Endothelial cell of umbilical vein (primary cell): Measurements from ENCODE around the gene CLDN1. TPM values are rescaled to one million over a fixed set of nuclear protein-coding genes. Genes with fewer than 3 reads are reported as not detected.

ENCODE experiments used
- BruUV-seq: library from RNA; stranded (reverse); fragments of 400-500 nt; replicated peaks from 2 replicates; lab custom pipeline; 2021; lab: Mats Ljungman, UMichigan
- CTCF ChIA-PET: fragments of 300-600, 350-600 bp; sonication (Branson Sonifier 250); formaldehyde crosslinking; loops from one replicate; lab custom pipeline; 2021; ENCODE audit warnings: antibody characterized with exemption, inconsistent platforms; lab: Charles Lee
- POLR2A ChIA-PET: fragments of 300-600, 350-600 bp; sonication (Branson Sonifier 250); formaldehyde crosslinking; loops from one replicate; lab custom pipeline; 2021; ENCODE audit warnings: antibody characterized with exemption, inconsistent platforms; lab: Charles Lee
- DNase-seq: peaks from one replicate; pipeline ENCODE4 v3.0.0-alpha.2; 2011; ENCODE audit warnings: low read depth, low spot score
- FAIRE-seq: peaks from 2 replicates; lab custom pipeline; 2011; peaks lifted over from hg19 to GRCh38; lab: Jason Lieb, UNC
- H2AFZ ChIP-seq: 2 replicates; pipeline ENCODE4 v1.6.0; 2012; ENCODE audit warnings: low read depth, low read length, control low read depth, inconsistent platforms
- H3K27ac ChIP-seq: 2 replicates; pipeline ENCODE4 v1.5.1; 2011; ENCODE audit warnings: low read depth, mild to moderate bottlenecking, control low read depth, low read length, moderate library complexity; ENCODE audit not compliant: insufficient read depth
- H3K27me3 ChIP-seq, 2 experiments: 2 replicates each; pipeline versions ENCODE4 v1.6.0 to v1.6.1; 2011; ENCODE audit warnings: low read length in 2 of 2, mixed read lengths in 1 of 2; ENCODE audit not compliant: control insufficient read depth in 2 of 2, insufficient read depth in 2 of 2
- H3K36me3 ChIP-seq, 2 experiments: 2 replicates in 1 of 2; 3 replicates in 1 of 2; pipeline ENCODE4 v1.5.1; 2011; ENCODE audit warnings: low read length in 2 of 2, mild to moderate bottlenecking in 1 of 2, moderate library complexity in 1 of 2; ENCODE audit not compliant: control insufficient read depth in 2 of 2, insufficient read depth in 2 of 2; ENCODE audit errors: extremely low read depth in 1 of 2
- H3K4me1 ChIP-seq: 3 replicates; pipeline ENCODE4 v1.5.1; 2011; ENCODE audit warnings: mild to moderate bottlenecking, low read length; ENCODE audit not compliant: control insufficient read depth, insufficient read depth; ENCODE audit errors: extremely low read depth
- H3K4me2 ChIP-seq: 2 replicates; pipeline ENCODE4 v1.6.1; 2011; ENCODE audit warnings: low read length, control low read depth, mixed read lengths; ENCODE audit not compliant: insufficient read depth
- H3K4me3 ChIP-seq, 3 experiments: fragments of 200-600 bp in 1 of 3; sonication (generic), shearing (Covaris generic) in 1 of 3; replicated peaks in 1 of 3; 2 replicates each; pipeline ENCODE4 v1.5.1; 2011 to 2016; ENCODE audit warnings: control low read depth in 3 of 3, low read length in 3 of 3, mild to moderate bottlenecking in 2 of 3, inconsistent platforms in 1 of 3, low read depth in 1 of 3, moderate library complexity in 1 of 3; ENCODE audit not compliant: insufficient read depth in 1 of 3
- H3K79me2 ChIP-seq: 2 replicates; pipeline ENCODE4 v1.6.0; 2012; ENCODE audit warnings: low read length, inconsistent platforms; ENCODE audit not compliant: control insufficient read depth, insufficient read depth
- H3K9ac ChIP-seq: replicated peaks from 2 replicates; pipeline ENCODE3; 2011; ENCODE audit warnings: low read length, control low read depth; ENCODE audit not compliant: insufficient read depth; ENCODE audit errors: extremely low read depth
- H3K9me1 ChIP-seq: replicated peaks from 3 replicates; pipeline ENCODE4 v1.6.0; 2011; ENCODE audit warnings: mild to moderate bottlenecking, low read length; ENCODE audit not compliant: control insufficient read depth, insufficient read depth; ENCODE audit errors: extremely low read depth
- H3K9me3 ChIP-seq: replicated peaks from 2 replicates; pipeline ENCODE4 v1.5.1; 2012; ENCODE audit warnings: low read length, inconsistent platforms; ENCODE audit not compliant: control insufficient read depth, insufficient read depth
- H4K20me1 ChIP-seq: replicated peaks from 2 replicates; pipeline ENCODE3; 2011; ENCODE audit warnings: mild to moderate bottlenecking, low read length; ENCODE audit not compliant: control insufficient read depth, insufficient read depth; ENCODE audit errors: extremely low read depth
- EZH2 ChIP-seq: IDR thresholded peaks from 2 replicates; pipeline ENCODE4 v1.6.1; 2012; ENCODE audit warnings: borderline replicate concordance, low read depth, mild to moderate bottlenecking, moderate library complexity, low read length, inconsistent platforms; ENCODE audit not compliant: severe bottlenecking
- FOS ChIP-seq: IDR thresholded peaks from 2 replicates; pipeline ENCODE4 v1.6.1; 2011; ENCODE audit warnings: mild to moderate bottlenecking, low read length, moderate library complexity, borderline replicate concordance; ENCODE audit not compliant: insufficient read depth
- GATA2 ChIP-seq: IDR thresholded peaks from 2 replicates; pipeline ENCODE4 v1.7.0; 2011; ENCODE audit warnings: low read depth, mild to moderate bottlenecking, moderate library complexity, mixed read lengths, low read length; ENCODE audit not compliant: insufficient read length, insufficient read depth
- JUN ChIP-seq: IDR thresholded peaks from 2 replicates; pipeline ENCODE4 v1.6.1; 2011; ENCODE audit warnings: borderline replicate concordance, low read depth; ENCODE audit not compliant: insufficient read length, insufficient read depth
- MYC ChIP-seq: IDR thresholded peaks from one replicate; pipeline ENCODE4 v1.6.1; 2011; ENCODE audit warnings: mild to moderate bottlenecking, low read depth, low read length
- POLR2A ChIP-seq: IDR thresholded peaks from 2 replicates; pipeline ENCODE4 v1.6.1; 2012; ENCODE audit warnings: low read depth, mild to moderate bottlenecking, control low read depth, low read length
- POLR2AphosphoS5 ChIP-seq: IDR thresholded peaks from 2 replicates; pipeline ENCODE4 v1.6.1; 2012; ENCODE audit warnings: low read depth, mild to moderate bottlenecking, control low read depth, low read length, moderate library complexity; ENCODE audit not compliant: insufficient read depth
- dilution Hi-C: fragments of 300-500 bp; cut with MboI; formaldehyde crosslinking; loops from one replicate; pipeline ENCODE4 v1.15.0; 2019; ENCODE audit warnings: low sequenced_read_pairs; ENCODE audit not compliant: extremely low pct_ligation_motif_present
- intact Hi-C: fragments of 100-400 bp; cut with micrococcal nuclease; formaldehyde crosslinking; loops from one replicate; pipeline ENCODE4 v1.10.0; 2022
- polyA plus RNA-seq, 4 experiments: library from polyadenylated mRNA; depleted of rRNA in 3 of 4; stranded (reverse) in 3 of 4; unstranded in 1 of 4; fragments of >200 nt; gene quantifications; 2 replicates each; pipeline versions ENCODE4 v1.2.1 to v1.2.3, GENCODE V29; 2011 to 2012; ENCODE audit warnings: missing spikeins in 1 of 4
- total RNA-seq: library from RNA; stranded (reverse); gene quantifications from 2 replicates; pipeline ENCODE4 v1.2.3, GENCODE V29; 2021
- TF ChIP-seq, protein P1 (sequence below), 2 donors: IDR thresholded peaks; 1 replicate in 1 of 2; 2 replicates in 1 of 2; pipeline ENCODE4 v1.5.1; 2011; ENCODE audit warnings: low read length in 2 of 2, mild to moderate bottlenecking in 2 of 2, moderate library complexity in 2 of 2, control low read depth in 1 of 2, inconsistent platforms in 1 of 2, low read depth in 1 of 2; ENCODE audit not compliant: insufficient read depth in 1 of 2; ENCODE audit errors: extremely low read depth in 1 of 2
- TF ChIP-seq, protein P2 (sequence below): IDR thresholded peaks from 2 replicates; pipeline ENCODE4 v1.6.1; 2011; ENCODE audit not compliant: insufficient read depth, insufficient read length

The CLDN1 gene
- total and polyA plus RNA-seq, 2 donors (not counting 3 experiments of a cell fraction or from before 2014, with no cell fraction given): 0.27 to 0.32 TPM

DNA sequence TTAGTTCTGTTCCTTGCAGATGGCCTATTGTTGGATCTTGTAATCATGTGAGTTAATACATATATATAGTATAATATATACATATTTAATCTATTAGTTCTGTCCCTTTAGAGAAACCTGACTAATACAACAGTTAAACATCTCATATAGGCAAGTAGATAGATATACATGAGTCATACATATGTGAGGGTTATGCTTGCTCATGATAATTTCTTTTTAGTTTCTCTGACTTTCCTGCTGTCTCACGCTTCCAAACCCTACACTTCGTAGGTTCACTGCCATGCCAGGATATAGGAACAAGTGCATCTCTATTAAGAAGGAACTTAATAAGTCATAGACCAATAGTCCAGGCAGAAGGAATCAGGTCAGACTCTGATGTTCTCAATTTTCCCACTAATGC is 48.9 kb upstream of the CLDN1 start:
- Histone ChIP-seq H3K27ac (no peak overlapping the region), H3K27me3 (no peaks in the 10 kb centered on the region), H3K4me1 (no peaks in the 10 kb centered on the region), H3K36me3 (no peaks in the 10 kb centered on the region), H3K4me3 (no peak overlapping the region), H3K9me1 (no peaks in the 10 kb centered on the region), H2AFZ (no peak overlapping the region), H3K79me2 (no peaks in the 10 kb centered on the region), H4K20me1 (no peaks in the 10 kb centered on the region), H3K9me3 (no peaks in the 10 kb centered on the region), H3K4me2 (no peak overlapping the region), H3K9ac (no peak overlapping the region)
- FAIRE-seq: no peak
- ChIA-PET POLR2A (no interaction called here), CTCF (no interaction called here)
- TF ChIP-seq POLR2A: no peak
- TF ChIP-seq, protein P1, sequence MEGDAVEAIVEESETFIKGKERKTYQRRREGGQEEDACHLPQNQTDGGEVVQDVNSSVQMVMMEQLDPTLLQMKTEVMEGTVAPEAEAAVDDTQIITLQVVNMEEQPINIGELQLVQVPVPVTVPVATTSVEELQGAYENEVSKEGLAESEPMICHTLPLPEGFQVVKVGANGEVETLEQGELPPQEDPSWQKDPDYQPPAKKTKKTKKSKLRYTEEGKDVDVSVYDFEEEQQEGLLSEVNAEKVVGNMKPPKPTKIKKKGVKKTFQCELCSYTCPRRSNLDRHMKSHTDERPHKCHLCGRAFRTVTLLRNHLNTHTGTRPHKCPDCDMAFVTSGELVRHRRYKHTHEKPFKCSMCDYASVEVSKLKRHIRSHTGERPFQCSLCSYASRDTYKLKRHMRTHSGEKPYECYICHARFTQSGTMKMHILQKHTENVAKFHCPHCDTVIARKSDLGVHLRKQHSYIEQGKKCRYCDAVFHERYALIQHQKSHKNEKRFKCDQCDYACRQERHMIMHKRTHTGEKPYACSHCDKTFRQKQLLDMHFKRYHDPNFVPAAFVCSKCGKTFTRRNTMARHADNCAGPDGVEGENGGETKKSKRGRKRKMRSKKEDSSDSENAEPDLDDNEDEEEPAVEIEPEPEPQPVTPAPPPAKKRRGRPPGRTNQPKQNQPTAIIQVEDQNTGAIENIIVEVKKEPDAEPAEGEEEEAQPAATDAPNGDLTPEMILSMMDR (IDR thresholded peaks at IDR 0.05; ENCODE audit: extremely low read depth in 1 of 2, insufficient read depth in 1 of 2, low read depth in 1 of 2, low read length in 2 of 2): no peak
- TF ChIP-seq EZH2: no peak
- TF ChIP-seq, protein P2, sequence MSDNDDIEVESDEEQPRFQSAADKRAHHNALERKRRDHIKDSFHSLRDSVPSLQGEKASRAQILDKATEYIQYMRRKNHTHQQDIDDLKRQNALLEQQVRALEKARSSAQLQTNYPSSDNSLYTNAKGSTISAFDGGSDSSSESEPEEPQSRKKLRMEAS: no peak
- dilution Hi-C loops: no loop called here
- BruUV-seq: no TSS peak
- DNase-seq: no peak
- intact Hi-C loops: no loop called here

DNA sequence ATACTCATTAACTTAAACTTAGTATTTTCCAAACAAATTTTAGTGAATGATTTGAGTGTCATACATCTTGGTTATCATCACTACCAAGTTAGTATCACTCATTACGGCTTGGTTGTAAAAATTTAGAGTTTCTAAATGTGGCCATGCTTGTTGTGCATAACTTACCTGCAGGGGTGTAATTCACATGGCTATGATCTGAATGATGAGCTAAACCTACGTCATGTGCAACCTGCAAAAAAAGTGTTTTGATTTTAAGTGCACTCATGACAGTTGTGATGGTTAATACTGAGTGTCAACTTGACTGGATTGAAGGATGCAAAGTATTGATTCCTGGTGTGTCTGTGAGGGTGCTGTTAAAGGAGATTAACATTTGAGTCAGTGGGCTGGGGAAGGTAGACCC is 48.1 kb upstream of the CLDN1 start:
- H3K27me3 ChIP-seq: no peaks in the 10 kb centered on the region
- BruUV-seq: no TSS peak
- ChIA-PET POLR2A (no interaction called here), CTCF (interaction anchor here (0.8 to 1.1 kb wide), 2 partner anchors 9 to 54 kb away, joined by 3 to 4 read pairs; no protein-coding TSS in a partner anchor)
- no peak overlapping the region for H2AFZ ChIP-seq
- dilution Hi-C loops (no loop called here), intact Hi-C loops (no loop called here)
- TF ChIP-seq, protein P1 (IDR thresholded peaks at IDR 0.05; ENCODE audit: extremely low read depth in 1 of 2, insufficient read depth in 1 of 2, low read depth in 1 of 2, low read length in 2 of 2): no peak
- TF ChIP-seq POLR2AphosphoS5 (no peak), FOS (no peak), POLR2A (no peak), EZH2 (no peak), JUN (no peak), MYC (no peak), GATA2 (no peak)
- TF ChIP-seq, protein P2: no peak
- no peak overlapping the region for H3K9ac ChIP-seq
- DNase-seq (no peak), FAIRE-seq (no peak)
- no peaks in the 10 kb centered on the region for H3K9me3 ChIP-seq
- no peak overlapping the region for H3K27ac ChIP-seq
- H4K20me1 ChIP-seq: no peaks in the 10 kb centered on the region
- no peaks in the 10 kb centered on the region for H3K4me1 ChIP-seq
- no peaks in the 10 kb centered on the region for H3K79me2 ChIP-seq
- H3K4me2 ChIP-seq: no peak overlapping the region
- H3K4me3 ChIP-seq: no peak overlapping the region
- H3K9me1 ChIP-seq: no peaks in the 10 kb centered on the region
- H3K36me3 ChIP-seq: no peaks in the 10 kb centered on the region
